Measurements from ENCODE around the gene SPSB1. TPM values are rescaled to one million over a fixed set of nuclear protein-coding genes. Genes with fewer than 3 reads are reported as not detected.

The SPSB1 gene
- total and polyA plus RNA-seq, 2 experiments from 2014 or later: 13.5 to 22.7 TPM

GRCh38 chr1:9395018-9395417 lies 102.3 kb downstream of the SPSB1 start:
- TF ChIP-seq EZH2phosphoT487 (IDR thresholded peaks at IDR 0.05; ENCODE audit: insufficient read depth, low read depth): no peak
- no peak for TF ChIP-seq EZH2 (IDR thresholded peaks at IDR 0.05; ENCODE audit: insufficient read depth, poor library complexity, severe bottlenecking)
- in situ Hi-C loops (cut with MboI): no loop called here
- H3K27me3 ChIP-seq (replicated peaks; ENCODE audit: insufficient read depth): no peaks in the 10 kb centered on the region
- H3K36me3 ChIP-seq (ENCODE audit: low read depth): no peaks in the 10 kb centered on the region
- H3K4me1 ChIP-seq (ENCODE audit: insufficient read depth): no peaks in the 10 kb centered on the region
- H3K4me3 ChIP-seq: no peak overlapping the region
- no peaks in the 10 kb centered on the region for H3K9me2 ChIP-seq (ENCODE audit: insufficient read depth)
- no peaks in the 10 kb centered on the region for H3F3A ChIP-seq (ENCODE audit: insufficient read depth)
- DNase-seq: no peak
- no peak overlapping the region for H3K9ac ChIP-seq
- no peak overlapping the region for H3K4me2 ChIP-seq (ENCODE audit: unreplicated experiment)
- no peaks in the 10 kb centered on the region for H3K9me3 ChIP-seq (ENCODE audit: low read depth)
- H3K27ac ChIP-seq: no peak overlapping the region
- H4K20me1 ChIP-seq (ENCODE audit: insufficient read depth): no peaks in the 10 kb centered on the region
- WGBS, 2 experiments (ENCODE audit: low coverage in 1 of 2, low lambda C conversion rate in 2 of 2, missing lambda C conversion rate in 2 of 2): 91 to 92% methylated on average over 7 of the region's 7 CpGs
- no peaks in the 10 kb centered on the region for H3K79me2 ChIP-seq (ENCODE audit: insufficient read depth)
- no peak overlapping the region for H2AFZ ChIP-seq

DNA sequence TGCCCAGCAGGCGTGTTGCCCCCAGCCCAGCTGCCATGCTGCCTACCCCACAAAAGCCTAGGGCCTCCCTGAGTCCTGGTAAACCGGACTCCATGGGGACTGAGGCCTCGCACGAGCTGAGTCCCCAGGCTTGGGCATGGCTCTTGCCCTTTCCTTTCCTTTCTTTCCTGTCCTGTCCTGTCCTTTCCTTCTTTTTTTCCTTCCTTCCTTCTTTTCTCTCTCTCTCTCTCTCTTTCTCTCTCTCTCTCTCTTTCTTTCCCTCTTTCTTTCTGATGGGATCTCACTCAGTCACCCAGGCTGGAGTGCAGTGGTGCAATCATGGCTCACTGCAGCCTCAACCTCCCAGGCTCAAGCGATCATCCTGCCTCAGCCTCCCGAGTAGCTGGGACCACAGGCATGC lies 104.4 kb downstream of the SPSB1 start:
- no peaks in the 10 kb centered on the region for H4K20me1 ChIP-seq (ENCODE audit: insufficient read depth)
- in situ Hi-C loops (cut with MboI): no loop called here
- H3F3A ChIP-seq (ENCODE audit: insufficient read depth): no peaks in the 10 kb centered on the region
- H3K9me2 ChIP-seq (ENCODE audit: insufficient read depth): no peaks in the 10 kb centered on the region
- H3K4me2 ChIP-seq (ENCODE audit: unreplicated experiment): no peak overlapping the region
- TF ChIP-seq EZH2 (IDR thresholded peaks at IDR 0.05; ENCODE audit: insufficient read depth, poor library complexity, severe bottlenecking): no peak
- TF ChIP-seq EZH2phosphoT487 (IDR thresholded peaks at IDR 0.05; ENCODE audit: insufficient read depth, low read depth): no peak
- no peaks in the 10 kb centered on the region for H3K27me3 ChIP-seq (replicated peaks; ENCODE audit: insufficient read depth)
- no peaks in the 10 kb centered on the region for H3K79me2 ChIP-seq (ENCODE audit: insufficient read depth)
- H3K27ac ChIP-seq: no peak overlapping the region
- H3K4me3 ChIP-seq: no peak overlapping the region
- H2AFZ ChIP-seq: no peak overlapping the region
- no peaks in the 10 kb centered on the region for H3K9me3 ChIP-seq (ENCODE audit: low read depth)
- no peaks in the 10 kb centered on the region for H3K36me3 ChIP-seq (ENCODE audit: low read depth)
- no peak overlapping the region for H3K9ac ChIP-seq
- no peaks in the 10 kb centered on the region for H3K4me1 ChIP-seq (ENCODE audit: insufficient read depth)
- DNase-seq: no peak
- 93% methylated on average over 6 of the region's 6 CpGs for WGBS, 2 experiments (ENCODE audit: low coverage in 1 of 2, low lambda C conversion rate in 2 of 2, missing lambda C conversion rate in 2 of 2)

DNA sequence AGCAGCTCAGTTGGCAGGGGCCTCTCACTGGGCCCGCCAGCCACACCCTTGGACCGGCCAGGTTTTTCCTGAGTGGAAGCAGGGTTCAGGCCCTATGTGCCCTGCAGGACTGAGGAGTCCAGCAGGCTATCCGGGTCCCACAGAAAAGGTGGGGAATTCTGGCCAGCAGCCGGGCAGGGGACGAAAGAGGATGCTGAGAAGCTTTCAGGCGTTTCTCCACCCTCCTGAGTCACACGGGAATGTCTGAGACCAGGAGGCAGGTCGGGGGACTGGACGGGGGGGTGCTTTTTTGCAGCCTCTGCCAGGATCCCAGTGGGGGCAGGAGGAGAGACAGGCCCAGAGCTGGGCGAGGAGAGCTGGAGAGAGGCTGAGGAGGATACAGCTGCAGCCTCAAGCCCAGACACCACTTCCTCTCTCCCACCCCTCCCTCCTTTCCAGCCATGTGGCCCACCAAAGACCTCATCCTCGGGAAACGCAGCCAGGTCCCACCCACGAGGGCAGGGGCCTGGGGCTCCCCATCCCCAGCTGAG lies 105.4 kb downstream of the SPSB1 start:
- H3K9me2 ChIP-seq (ENCODE audit: insufficient read depth): no peaks in the 10 kb centered on the region
- no peak overlapping the region for H3K9ac ChIP-seq
- H3F3A ChIP-seq (ENCODE audit: insufficient read depth): no peaks in the 10 kb centered on the region
- in situ Hi-C loops (cut with MboI): no loop called here
- H3K79me2 ChIP-seq (ENCODE audit: insufficient read depth): no peaks in the 10 kb centered on the region
- H3K27ac ChIP-seq: no peak overlapping the region
- no peak overlapping the region for H3K4me3 ChIP-seq
- no peaks in the 10 kb centered on the region for H3K27me3 ChIP-seq (replicated peaks; ENCODE audit: insufficient read depth)
- WGBS, 2 experiments (ENCODE audit: low coverage in 1 of 2, low lambda C conversion rate in 2 of 2, missing lambda C conversion rate in 2 of 2): 24 to 25% methylated on average over 8 to 13 of the region's 13 CpGs
- TF ChIP-seq EZH2 (IDR thresholded peaks at IDR 0.05; ENCODE audit: insufficient read depth, poor library complexity, severe bottlenecking) (no peak), EZH2phosphoT487 (IDR thresholded peaks at IDR 0.05; ENCODE audit: insufficient read depth, low read depth) (no peak)
- no peaks in the 10 kb centered on the region for H3K4me1 ChIP-seq (ENCODE audit: insufficient read depth)
- 0 out of 2 replicates have a peak overlapping the region, but pooled peaks have one; percentile 32 for H2AFZ ChIP-seq
- H4K20me1 ChIP-seq (ENCODE audit: insufficient read depth): no peaks in the 10 kb centered on the region
- peak; percentile 55 for DNase-seq
- H3K9me3 ChIP-seq (ENCODE audit: low read depth): no peaks in the 10 kb centered on the region
- no peaks in the 10 kb centered on the region for H3K36me3 ChIP-seq (ENCODE audit: low read depth)
- no peak overlapping the region for H3K4me2 ChIP-seq (ENCODE audit: unreplicated experiment)

DNA sequence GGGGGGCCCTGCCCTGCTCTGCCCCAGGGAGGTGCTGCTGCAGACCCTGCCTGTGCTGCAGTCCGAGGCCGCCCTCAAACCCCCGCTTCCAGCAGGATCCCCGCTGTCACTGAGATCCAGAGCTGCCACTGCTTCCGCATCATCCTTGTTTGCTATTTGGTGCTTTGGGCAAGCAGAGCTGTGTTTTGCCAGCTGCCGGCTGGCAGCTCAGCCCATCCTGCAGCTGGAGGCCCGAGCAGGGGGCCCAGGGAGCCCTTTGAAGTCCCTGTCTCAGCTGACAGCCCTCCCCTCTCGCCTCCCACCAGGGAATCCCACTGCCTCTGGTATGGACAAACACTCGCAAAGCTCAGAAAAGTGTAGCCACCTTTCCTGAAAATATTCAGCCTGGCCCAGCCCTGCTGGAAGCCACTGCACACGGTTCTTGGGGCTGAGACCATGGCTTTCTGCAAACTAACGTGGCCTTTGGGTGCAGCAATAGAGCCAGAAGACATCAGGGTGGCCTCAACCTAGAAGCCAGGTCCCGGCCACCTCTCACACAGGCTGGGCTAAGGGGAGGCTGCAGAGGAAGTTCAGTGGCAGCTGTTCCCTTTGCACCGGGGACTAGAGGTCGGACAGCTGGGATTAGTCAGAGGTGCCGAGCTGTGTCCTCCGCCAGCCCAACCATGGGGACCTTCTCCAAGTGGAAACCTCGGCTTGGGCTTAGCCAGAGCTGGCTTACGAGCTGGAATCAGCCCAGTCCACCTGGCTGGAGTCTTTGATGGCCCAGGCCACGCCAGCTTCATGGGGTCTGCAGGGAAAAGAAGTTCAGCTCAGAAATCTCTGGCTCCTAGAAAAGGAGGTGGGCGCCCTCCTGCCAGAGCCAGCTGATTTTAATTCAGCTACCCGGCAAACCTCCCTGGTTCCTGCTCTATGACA lies 107.1 kb downstream of the SPSB1 start:
- Histone ChIP-seq H3K9me3 (ENCODE audit: low read depth) (no peaks in the 10 kb centered on the region), H4K20me1 (ENCODE audit: insufficient read depth) (no peaks in the 10 kb centered on the region), H3K4me3 (no peak overlapping the region), H3F3A (ENCODE audit: insufficient read depth) (no peaks in the 10 kb centered on the region), H3K9ac (no peak overlapping the region), H3K4me1 (ENCODE audit: insufficient read depth) (no peaks in the 10 kb centered on the region), H2AFZ (no peak overlapping the region), H3K36me3 (ENCODE audit: low read depth) (no peaks in the 10 kb centered on the region), H3K9me2 (ENCODE audit: insufficient read depth) (no peaks in the 10 kb centered on the region), H3K27me3 (replicated peaks; ENCODE audit: insufficient read depth) (no peaks in the 10 kb centered on the region), H3K27ac (no peak overlapping the region), H3K79me2 (ENCODE audit: insufficient read depth) (no peaks in the 10 kb centered on the region), H3K4me2 (ENCODE audit: unreplicated experiment) (no peak overlapping the region)
- 63 to 64% methylated on average over 21 of the region's 21 CpGs for WGBS, 2 experiments (ENCODE audit: low coverage in 1 of 2, low lambda C conversion rate in 2 of 2, missing lambda C conversion rate in 2 of 2)
- DNase-seq: no peak
- TF ChIP-seq EZH2phosphoT487 (IDR thresholded peaks at IDR 0.05; ENCODE audit: insufficient read depth, low read depth) (no peak), EZH2 (IDR thresholded peaks at IDR 0.05; ENCODE audit: insufficient read depth, poor library complexity, severe bottlenecking) (no peak)
- in situ Hi-C loops (cut with MboI): no loop called here
